ENCODE data around the gene TGFBRAP1.

GRCh38 chr2:105365206-105365605 is 35.7 kb upstream of the TGFBRAP1 start:
- TF ChIP-seq CTCF (conservative IDR thresholded peaks at IDR 0.05; ENCODE audit: low read depth, low read length) (no peak), EZH2 (IDR thresholded peaks at IDR 0.05; ENCODE audit: borderline replicate concordance, low read depth, low read length, poor library complexity, severe bottlenecking) (no peak)
